ENCODE results near the gene TFEB.
A peak's percentile ranks its signal among the peaks of the same experiment; 100 is the strongest.

Gene TFEB

DNA sequence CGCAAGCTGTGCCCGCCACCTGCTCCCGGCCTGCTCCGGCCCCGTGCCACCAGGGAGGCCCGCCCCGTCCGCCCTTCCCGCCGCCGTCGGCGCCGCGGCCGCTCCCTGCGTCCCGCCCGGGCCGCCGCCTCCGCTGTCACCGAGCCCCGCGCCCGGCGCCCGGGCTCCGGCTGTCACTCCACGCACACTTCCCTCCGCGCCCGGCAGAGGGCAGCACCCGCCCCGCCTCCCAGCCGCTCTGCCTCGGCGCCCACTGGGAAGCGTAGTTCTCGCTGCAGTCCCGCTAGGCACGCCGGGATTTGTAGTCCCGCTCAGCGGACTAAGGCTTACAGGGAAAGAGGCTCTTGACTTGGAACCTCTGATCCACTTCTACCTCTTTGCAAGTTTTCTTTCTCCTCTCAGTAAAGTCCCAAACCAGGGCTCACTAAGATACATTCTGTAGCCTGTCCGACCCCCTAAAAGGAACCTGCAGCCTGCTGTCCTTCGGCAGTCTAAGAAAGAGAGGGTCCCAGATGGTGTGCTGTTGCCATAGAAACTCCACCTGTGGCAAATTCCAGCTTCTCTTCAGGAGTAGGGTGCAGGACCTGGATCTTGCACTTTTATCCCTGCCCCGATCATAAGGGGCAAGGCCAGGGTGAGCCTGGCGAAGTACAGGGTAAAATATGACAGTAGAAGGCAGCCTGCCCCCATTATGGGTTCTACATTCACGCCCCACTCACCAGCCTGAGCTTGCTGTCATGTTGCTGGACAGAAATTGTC is at the start of gene TFEB:
TFEB (minus strand) TSS at position 182 of the 759 bp plus-strand sequence. CDS start 44,395 bp downstream, outside the sequence.
- peak within 1 kb of the TSS; percentile 76 for H2AFZ ChIP-seq (ENCODE audit: low read depth, low read length)
- no peaks in the 10 kb centered on the region for H3K9me3 ChIP-seq (ENCODE audit: low read length)
- H3K4me3 ChIP-seq (ENCODE audit: low read length): peak within 1 kb of the TSS; percentile 39
- no peaks in the 10 kb centered on the region for H3K36me3 ChIP-seq (ENCODE audit: insufficient read depth, low read length)
- H3K27me3 ChIP-seq (ENCODE audit: insufficient read depth, low read length): peaks cover 33% of the 10 kb centered on the region
- H3K4me1 ChIP-seq (ENCODE audit: insufficient read depth, low read length): peaks cover 8% of the 10 kb centered on the region

DNA sequence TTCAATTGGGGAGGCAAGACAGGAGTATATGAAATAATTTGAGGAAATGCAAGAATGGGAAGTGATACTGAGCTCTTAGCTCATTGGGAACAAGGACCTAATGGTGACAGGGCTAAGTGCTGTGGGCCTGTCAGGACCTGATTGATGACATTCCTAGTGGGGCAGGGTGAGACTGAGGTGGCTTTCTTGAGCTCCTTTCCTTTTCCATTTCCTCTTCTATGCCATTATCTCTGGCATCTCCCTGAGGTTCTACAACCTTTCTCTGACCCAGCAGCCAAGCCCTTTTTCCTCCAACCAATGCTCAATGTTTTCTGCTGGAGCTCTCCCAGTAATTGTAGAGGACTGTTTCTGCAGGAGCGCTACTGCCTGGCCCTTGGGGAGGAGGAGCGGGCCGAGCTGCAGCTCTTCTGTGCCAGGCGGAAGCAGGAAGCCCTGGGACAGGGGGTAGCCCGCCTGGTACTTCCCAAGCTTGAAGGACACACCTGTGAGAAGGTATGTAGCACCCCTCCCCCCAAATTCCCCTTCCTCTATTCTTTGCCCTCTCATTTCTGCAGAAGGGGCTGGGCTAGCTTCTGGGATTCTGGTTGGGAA is 49.3 kb upstream of the TFEB start:
- H3K4me1 ChIP-seq (ENCODE audit: insufficient read depth, low read length): peaks cover 18% of the 10 kb centered on the region

DNA sequence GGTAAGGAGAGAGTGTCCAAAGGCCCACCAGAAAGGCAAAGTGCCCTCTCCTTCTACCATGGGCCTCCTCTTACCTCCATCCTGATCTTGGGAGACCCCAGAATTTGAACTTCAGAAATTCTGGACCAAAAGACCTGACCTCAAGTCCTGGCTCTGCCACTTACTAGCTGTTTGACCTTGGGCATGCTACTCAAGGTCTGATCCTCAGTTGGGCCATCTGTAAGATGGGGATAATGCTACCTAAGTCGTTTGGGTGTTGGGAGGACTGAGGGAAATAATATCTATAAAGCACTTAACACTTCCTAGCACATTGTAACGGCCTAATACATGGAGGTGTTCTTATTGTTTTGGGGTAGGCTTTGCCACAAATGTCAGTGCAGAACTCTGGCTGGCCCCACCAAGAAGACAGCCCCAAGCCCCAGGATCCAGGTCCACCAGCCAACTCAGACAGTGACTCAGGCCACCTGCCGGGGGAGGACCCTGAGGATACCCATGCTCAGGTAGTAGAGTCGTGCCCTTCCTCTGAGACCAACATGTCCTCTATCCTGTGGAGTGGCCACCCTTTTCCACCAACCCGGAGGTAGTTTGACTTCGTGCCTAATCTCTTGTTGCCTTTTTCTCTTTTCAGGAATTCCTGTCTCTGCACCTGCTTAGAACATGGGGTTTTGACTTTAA is 47.8 kb upstream of the TFEB start:
- Histone ChIP-seq H2AFZ (ENCODE audit: low read depth, low read length) (no peak overlapping the region), H3K4me3 (ENCODE audit: low read length) (no peak overlapping the region), H3K9me3 (ENCODE audit: low read length) (no peaks in the 10 kb centered on the region), H3K4me1 (ENCODE audit: insufficient read depth, low read length) (peaks cover 22% of the 10 kb centered on the region), H3K36me3 (ENCODE audit: insufficient read depth, low read length) (no peaks in the 10 kb centered on the region), H3K27me3 (ENCODE audit: insufficient read depth, low read length) (no peaks in the 10 kb centered on the region)

More for the DNA sequence above, 49.3 kb upstream of the TFEB start:
- Histone ChIP-seq H3K36me3 (ENCODE audit: insufficient read depth, low read length) (peaks cover 9% of the 10 kb centered on the region), H3K9me3 (ENCODE audit: low read length) (no peaks in the 10 kb centered on the region), H3K4me3 (ENCODE audit: low read length) (no peak overlapping the region), H2AFZ (ENCODE audit: low read depth, low read length) (no peak overlapping the region), H3K27me3 (ENCODE audit: insufficient read depth, low read length) (no peaks in the 10 kb centered on the region)

DNA sequence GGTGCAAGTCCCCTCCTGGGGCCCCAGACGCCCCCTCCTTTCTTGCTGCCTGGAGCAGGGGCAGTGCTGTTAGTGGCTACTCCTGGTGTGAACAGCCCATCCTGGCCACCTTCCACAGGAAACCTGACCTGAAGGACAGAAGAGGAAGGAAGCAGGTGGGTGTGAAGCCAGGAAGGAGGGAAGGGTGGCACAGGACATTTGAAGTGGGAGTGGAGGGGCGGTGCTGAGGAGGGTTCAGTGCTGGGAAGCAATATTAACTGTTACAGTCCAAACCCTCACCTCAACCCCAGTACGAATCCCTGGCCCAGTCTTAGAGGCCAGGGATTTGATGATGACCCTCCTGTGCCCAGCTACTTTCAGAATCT is 45.9 kb upstream of the TFEB start:
- H3K4me3 ChIP-seq (ENCODE audit: low read length): peak overlapping the region; percentile 58
- H3K36me3 ChIP-seq (ENCODE audit: insufficient read depth, low read length): peaks cover 5% of the 10 kb centered on the region
- no peaks in the 10 kb centered on the region for H3K9me3 ChIP-seq (ENCODE audit: low read length)
- H3K4me1 ChIP-seq (ENCODE audit: insufficient read depth, low read length): peaks cover 22% of the 10 kb centered on the region
- H2AFZ ChIP-seq (ENCODE audit: low read depth, low read length): no peak overlapping the region
- no peaks in the 10 kb centered on the region for H3K27me3 ChIP-seq (ENCODE audit: insufficient read depth, low read length)

DNA sequence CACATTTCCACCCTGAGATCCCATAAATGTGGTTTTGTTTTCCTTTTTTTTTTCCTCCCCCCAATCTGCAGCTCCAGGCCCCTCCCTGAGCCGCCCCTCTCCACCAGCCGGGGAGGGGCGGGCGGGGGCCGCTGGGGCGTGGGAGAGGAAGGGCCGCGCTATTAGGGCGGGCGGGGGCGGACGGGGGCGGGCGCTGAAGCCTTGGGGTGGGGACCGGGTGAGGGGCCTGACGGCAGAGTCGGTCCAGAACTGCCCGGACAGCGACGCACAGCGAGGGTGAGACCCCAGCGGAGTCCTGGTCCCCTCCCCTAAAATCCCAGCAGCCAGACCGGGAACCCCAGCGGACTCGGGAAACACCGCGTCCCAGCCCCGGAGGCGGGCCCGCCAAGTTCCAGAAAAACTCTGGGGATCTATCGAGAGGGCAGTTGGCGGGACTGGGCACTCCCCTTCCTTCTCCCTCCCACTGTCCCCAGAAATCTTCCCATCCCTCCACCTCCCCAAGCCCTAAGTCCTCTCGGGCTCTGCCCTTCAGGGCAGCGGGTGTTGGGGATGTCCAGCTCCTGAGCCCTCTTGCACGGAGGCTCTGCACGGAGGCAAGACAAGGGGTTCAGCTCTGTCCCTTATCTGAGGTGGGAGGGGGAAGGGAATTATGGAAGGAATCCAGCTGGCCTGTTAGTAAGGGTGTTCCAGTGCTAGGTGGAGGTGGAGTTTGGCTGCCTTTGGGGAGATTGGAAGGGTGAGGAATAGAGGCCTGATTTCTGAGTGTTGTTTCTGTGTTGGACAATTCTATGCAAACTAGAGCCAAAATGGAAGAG is 45.4 kb upstream of the TFEB start, which contains the start of gene PRICKLE4:
PRICKLE4 (plus strand) TSS at position 232 of the 815 bp plus-strand sequence. CDS start 2,692 bp downstream, outside the sequence.
- Histone ChIP-seq H3K27me3 (ENCODE audit: insufficient read depth, low read length) (no peaks in the 10 kb centered on the region), H3K4me3 (ENCODE audit: low read length) (peak within 1 kb of the TSS; percentile 58), H2AFZ (ENCODE audit: low read depth, low read length) (peak within 1 kb of the TSS; percentile 46), H3K9me3 (ENCODE audit: low read length) (no peaks in the 10 kb centered on the region), H3K36me3 (ENCODE audit: insufficient read depth, low read length) (peaks cover 7% of the 10 kb centered on the region), H3K4me1 (ENCODE audit: insufficient read depth, low read length) (peaks cover 18% of the 10 kb centered on the region)

DNA sequence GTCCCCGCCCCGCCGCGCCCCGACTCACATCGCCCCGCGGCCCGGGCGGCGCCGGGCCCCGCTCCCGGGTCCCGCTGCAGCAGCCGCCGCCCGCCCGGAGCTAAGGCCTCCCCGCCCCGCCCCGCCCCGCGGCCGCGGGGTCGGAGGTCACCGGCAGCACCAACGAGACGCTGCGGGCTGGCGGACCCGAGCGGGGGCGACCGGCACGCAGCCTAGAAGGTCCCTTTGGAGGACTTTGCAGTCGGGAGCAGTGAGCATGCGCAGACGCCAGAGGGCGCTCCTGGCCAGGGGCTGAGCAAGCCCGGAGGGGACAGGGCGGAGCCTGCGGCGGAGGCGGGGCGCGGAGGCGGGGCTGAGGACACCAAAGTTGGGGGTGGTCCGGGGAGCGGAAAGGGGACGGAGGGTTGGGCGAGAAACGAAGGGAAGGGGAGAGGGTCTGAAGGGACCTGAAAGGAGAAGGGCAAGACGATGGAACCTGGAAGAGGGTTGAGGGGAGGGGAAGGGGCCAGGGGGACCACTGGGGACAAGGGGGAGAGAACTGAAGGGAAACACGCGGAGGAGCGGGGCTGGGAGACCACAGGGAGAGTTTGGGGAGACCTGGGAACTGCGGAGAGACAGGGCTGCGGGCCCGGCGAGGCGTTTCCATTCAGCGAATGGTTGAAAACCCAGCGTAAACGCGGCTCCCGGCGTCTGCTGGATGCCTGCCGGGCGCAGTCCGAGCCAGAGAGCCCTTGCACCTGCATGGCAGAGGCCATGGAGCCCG is 44.6 kb upstream of the TFEB start, which contains the start of gene FRS3:
FRS3 (minus strand) TSS at position 113 of the 763 bp plus-strand sequence. CDS start 2,913 bp downstream, outside the sequence.
- Histone ChIP-seq H3K9me3 (ENCODE audit: low read length) (no peaks in the 10 kb centered on the region), H3K27me3 (ENCODE audit: insufficient read depth, low read length) (no peaks in the 10 kb centered on the region), H3K4me1 (ENCODE audit: insufficient read depth, low read length) (peaks cover 16% of the 10 kb centered on the region), H3K36me3 (ENCODE audit: insufficient read depth, low read length) (peaks cover 13% of the 10 kb centered on the region), H2AFZ (ENCODE audit: low read depth, low read length) (peak within 1 kb of the TSS; percentile 46), H3K4me3 (ENCODE audit: low read length) (peak within 1 kb of the TSS; percentile 58)

DNA sequence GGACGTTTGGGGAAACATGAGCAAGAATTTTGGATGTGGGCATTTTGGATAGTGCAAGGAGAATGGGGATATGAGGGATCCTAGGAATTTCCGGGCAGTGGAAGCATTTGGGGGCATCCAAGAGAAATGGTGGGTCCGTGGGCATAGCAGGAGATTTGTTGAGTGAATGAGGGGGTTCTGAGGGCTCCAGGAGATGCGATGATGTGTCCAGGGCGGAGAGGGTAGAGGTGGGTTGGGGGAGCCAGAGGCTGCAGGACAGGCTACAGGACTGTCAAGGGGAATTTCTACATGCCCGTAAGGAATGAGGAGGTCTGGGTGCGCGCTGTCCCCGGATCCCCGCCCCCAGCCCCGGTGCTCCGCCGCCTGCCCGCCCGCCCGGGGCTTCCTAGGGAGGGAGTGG is 43.9 kb upstream of the TFEB start:
- Histone ChIP-seq H3K9me3 (ENCODE audit: low read length) (no peaks in the 10 kb centered on the region), H3K27me3 (ENCODE audit: insufficient read depth, low read length) (no peaks in the 10 kb centered on the region), H3K4me1 (ENCODE audit: insufficient read depth, low read length) (peaks cover 16% of the 10 kb centered on the region), H2AFZ (ENCODE audit: low read depth, low read length) (peak overlapping the region; percentile 46), H3K4me3 (ENCODE audit: low read length) (peak overlapping the region; percentile 58), H3K36me3 (ENCODE audit: insufficient read depth, low read length) (peaks cover 16% of the 10 kb centered on the region)

DNA sequence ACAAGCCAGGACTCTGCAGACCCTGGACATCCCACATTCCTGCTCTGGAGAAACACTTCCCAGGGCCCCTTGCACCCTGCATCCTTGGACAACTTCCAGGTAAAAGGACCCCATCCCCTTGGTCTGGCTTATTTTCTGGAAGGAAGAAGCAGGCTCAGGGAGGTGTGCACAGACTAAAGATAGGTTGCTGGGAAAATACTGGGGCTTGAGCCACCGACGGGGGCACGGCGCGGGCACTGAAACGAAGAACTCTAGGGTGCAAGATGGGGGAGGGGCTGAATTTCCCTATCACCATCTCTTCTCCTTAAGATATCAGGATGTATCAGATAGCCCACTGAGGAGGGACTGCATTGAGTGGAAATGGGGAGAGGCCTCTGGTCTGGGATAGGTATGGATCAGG is 43.5 kb upstream of the TFEB start:
- Histone ChIP-seq H2AFZ (ENCODE audit: low read depth, low read length) (peak overlapping the region; percentile 46), H3K27me3 (ENCODE audit: insufficient read depth, low read length) (no peaks in the 10 kb centered on the region), H3K4me3 (ENCODE audit: low read length) (peak overlapping the region; percentile 58), H3K36me3 (ENCODE audit: insufficient read depth, low read length) (peaks cover 16% of the 10 kb centered on the region), H3K9me3 (ENCODE audit: low read length) (no peaks in the 10 kb centered on the region), H3K4me1 (ENCODE audit: insufficient read depth, low read length) (peaks cover 16% of the 10 kb centered on the region)

DNA sequence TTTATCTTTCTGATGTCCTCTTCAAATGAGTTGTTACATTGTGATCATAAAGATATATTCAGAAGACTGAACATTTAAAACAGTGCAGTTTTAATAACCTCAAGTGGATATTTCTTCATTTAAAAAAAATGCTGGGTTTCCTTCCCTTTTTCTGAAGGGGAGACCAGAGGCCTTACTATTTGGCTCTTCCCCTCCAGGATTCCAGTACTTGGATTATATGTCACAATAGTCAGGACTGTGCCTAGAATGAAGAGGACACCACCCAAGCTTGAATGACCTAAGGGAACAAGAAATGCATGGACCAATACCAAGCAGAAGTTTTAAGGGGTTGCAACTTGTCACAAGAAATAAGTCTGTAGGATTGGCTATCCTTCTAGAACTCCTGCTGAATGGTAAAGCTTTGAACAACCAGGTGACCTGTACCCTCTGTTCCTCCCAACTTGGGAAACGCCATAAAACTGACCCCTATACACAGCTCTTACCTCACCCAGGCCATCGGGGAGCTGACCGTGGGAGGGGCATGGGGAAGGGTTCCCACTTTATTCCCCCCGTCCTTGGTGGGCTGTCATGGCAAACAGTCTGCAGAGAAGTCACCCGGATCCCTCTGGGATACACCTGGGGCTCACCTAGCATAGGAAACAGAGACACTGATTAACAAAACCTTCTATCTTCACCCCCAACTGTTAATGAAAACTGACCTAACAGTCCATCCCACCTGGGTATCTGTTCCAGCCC is 42.3 kb upstream of the TFEB start:
- H3K4me1 ChIP-seq (ENCODE audit: insufficient read depth, low read length): peaks cover 16% of the 10 kb centered on the region
- H3K36me3 ChIP-seq (ENCODE audit: insufficient read depth, low read length): peaks cover 17% of the 10 kb centered on the region
- H3K9me3 ChIP-seq (ENCODE audit: low read length): no peaks in the 10 kb centered on the region
- H3K27me3 ChIP-seq (ENCODE audit: insufficient read depth, low read length): no peaks in the 10 kb centered on the region
- H2AFZ ChIP-seq (ENCODE audit: low read depth, low read length): no peak overlapping the region
- no peak overlapping the region for H3K4me3 ChIP-seq (ENCODE audit: low read length)

DNA sequence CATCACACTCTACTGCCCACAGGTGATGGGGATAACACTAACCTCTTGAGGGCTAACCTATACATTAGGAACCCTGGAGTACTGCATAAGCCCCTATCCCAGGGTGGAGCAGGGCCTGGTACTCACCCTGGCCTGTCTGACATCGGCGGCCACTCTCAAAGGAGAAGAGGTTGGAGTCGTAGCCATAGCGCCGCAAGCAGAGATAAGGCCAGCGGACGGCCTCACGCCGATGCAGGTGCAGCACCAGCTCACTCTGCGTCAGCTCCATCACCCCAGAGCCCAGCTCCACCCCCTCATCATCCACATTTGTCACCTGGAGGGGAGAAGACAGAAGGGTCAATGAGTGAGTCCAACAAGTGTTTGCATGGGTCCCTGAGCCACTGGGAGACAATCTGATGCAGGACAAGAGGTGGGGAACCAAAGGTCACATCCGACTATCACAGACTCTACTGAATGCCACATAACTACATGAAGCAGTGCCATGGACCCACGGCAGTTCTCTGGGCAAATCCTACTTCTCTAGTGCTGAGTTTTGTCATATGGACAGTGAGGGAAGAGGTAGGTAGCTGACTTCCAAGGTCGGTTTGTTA is 40.0 kb upstream of the TFEB start:
- H3K27me3 ChIP-seq (ENCODE audit: insufficient read depth, low read length): no peaks in the 10 kb centered on the region
- peaks cover 28% of the 10 kb centered on the region for H3K36me3 ChIP-seq (ENCODE audit: insufficient read depth, low read length)
- H3K9me3 ChIP-seq (ENCODE audit: low read length): no peaks in the 10 kb centered on the region
- no peak overlapping the region for H3K4me3 ChIP-seq (ENCODE audit: low read length)
- H2AFZ ChIP-seq (ENCODE audit: low read depth, low read length): no peak overlapping the region
- peaks cover 8% of the 10 kb centered on the region for H3K4me1 ChIP-seq (ENCODE audit: insufficient read depth, low read length)

DNA sequence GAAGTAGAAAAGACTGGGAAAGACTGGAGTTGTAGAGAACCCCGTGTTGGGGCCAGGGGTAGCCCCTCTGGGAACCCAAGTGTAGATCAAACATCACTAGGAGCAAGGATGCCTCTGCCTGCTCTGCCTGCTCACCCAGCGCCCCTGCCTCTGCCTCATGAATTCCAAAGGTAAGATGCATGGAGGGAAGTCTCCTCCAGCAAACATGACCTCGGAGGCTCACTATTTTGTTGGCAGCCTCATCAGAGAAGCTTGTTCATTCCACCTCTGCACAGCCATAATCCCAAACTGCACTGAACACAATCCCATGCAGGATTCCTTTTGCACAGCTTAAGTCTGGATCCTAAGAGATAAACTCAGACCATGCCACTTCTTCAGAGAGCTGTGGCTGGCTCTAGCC is 39.4 kb upstream of the TFEB start:
- Histone ChIP-seq H3K36me3 (ENCODE audit: insufficient read depth, low read length) (peaks cover 30% of the 10 kb centered on the region), H2AFZ (ENCODE audit: low read depth, low read length) (no peak overlapping the region), H3K9me3 (ENCODE audit: low read length) (no peaks in the 10 kb centered on the region), H3K4me1 (ENCODE audit: insufficient read depth, low read length) (peaks cover 8% of the 10 kb centered on the region), H3K4me3 (ENCODE audit: low read length) (no peak overlapping the region), H3K27me3 (ENCODE audit: insufficient read depth, low read length) (no peaks in the 10 kb centered on the region)
